MM.1S (cell line): ENCODE data around the gene SPECC1L.

Experiments used
- DNase-seq: peaks from one replicate; pipeline ENCODE4 v3.0.0-alpha.2; 2015
- H2AFZ ChIP-seq: fragments of 300-600 bp; sonication (generic); 2 replicates; pipeline ENCODE4 v1.6.0; 2016; ENCODE audit warnings: antibody characterized with exemption, low read length
- H3F3A ChIP-seq: fragments of 300-600 bp; sonication (generic); 2 replicates; pipeline ENCODE4 v1.6.1; 2016; ENCODE audit warnings: mild to moderate bottlenecking, antibody characterized with exemption, low read length, moderate library complexity, mixed read lengths; ENCODE audit not compliant: insufficient read depth
- H3K27ac ChIP-seq: fragments of 300-600 bp; sonication (generic); 2 replicates; pipeline ENCODE4 v1.5.1; 2016; ENCODE audit warnings: mild to moderate bottlenecking, low read length
- H3K27me3 ChIP-seq: fragments of 300-600 bp; sonication (generic); replicated peaks from 2 replicates; pipeline ENCODE4 v1.6.0; 2016; ENCODE audit warnings: low read length; ENCODE audit not compliant: insufficient read depth
- H3K36me3 ChIP-seq: fragments of 300-600 bp; sonication (generic); replicated peaks from 2 replicates; pipeline ENCODE4 v1.6.1; 2016; ENCODE audit warnings: mild to moderate bottlenecking, low read length, mixed read lengths; ENCODE audit not compliant: insufficient read depth
- H3K4me1 ChIP-seq: fragments of 300-600 bp; sonication (generic); 2 replicates; pipeline ENCODE4 v1.6.1; 2016; ENCODE audit warnings: low read length, mixed read lengths
- H3K4me2 ChIP-seq: fragments of 300-600 bp; sonication (generic); 2 replicates; pipeline ENCODE4 v1.6.0; 2016; ENCODE audit warnings: low read depth, low read length
- H3K4me3 ChIP-seq: fragments of 300-600 bp; sonication (generic); 2 replicates; pipeline ENCODE4 v1.5.1; 2016; ENCODE audit warnings: low read length, mixed read lengths
- H3K79me2 ChIP-seq: fragments of 300-600 bp; sonication (generic); 2 replicates; pipeline ENCODE4 v1.6.1; 2016; ENCODE audit warnings: mixed run types, low read length, mixed read lengths
- H3K9ac ChIP-seq: fragments of 300-600 bp; sonication (generic); 2 replicates; pipeline ENCODE4 v1.6.1; 2016; ENCODE audit warnings: low read length, mixed read lengths
- H3K9me2 ChIP-seq: fragments of 300-600 bp; sonication (generic); replicated peaks from 2 replicates; pipeline ENCODE4 v1.6.1; 2016; ENCODE audit warnings: mild to moderate bottlenecking, low read length, mixed read lengths; ENCODE audit not compliant: insufficient read depth
- H3K9me3 ChIP-seq: fragments of 300-600 bp; sonication (generic); replicated peaks from 2 replicates; pipeline ENCODE4 v1.6.1; 2016; ENCODE audit warnings: mild to moderate bottlenecking, low read length, mixed read lengths; ENCODE audit not compliant: insufficient read depth
- H4K20me1 ChIP-seq: fragments of 300-600 bp; sonication (generic); 2 replicates; pipeline ENCODE4 v1.6.1; 2016; ENCODE audit warnings: mild to moderate bottlenecking, low read length, moderate library complexity, mixed read lengths; ENCODE audit not compliant: insufficient read depth
- CTCF ChIP-seq: fragments of 300-600 bp; sonication (generic); IDR thresholded peaks from 2 replicates; pipeline ENCODE4 v1.5.1; 2016; ENCODE audit warnings: antibody characterized with exemption, low read length, mixed read lengths
- EZH2 ChIP-seq: fragments of 300-600 bp; sonication (generic); optimal IDR thresholded peaks from 2 replicates; pipeline ENCODE3; 2017; ENCODE audit warnings: low read depth, mild to moderate bottlenecking, antibody characterized with exemption, low read length, mixed read lengths
- EZH2phosphoT487 ChIP-seq: fragments of 300-600 bp; sonication (generic); IDR thresholded peaks from 2 replicates; pipeline ENCODE4 v1.6.1; 2018; ENCODE audit warnings: antibody characterized with exemption, low read length

Gene SPECC1L

DNA sequence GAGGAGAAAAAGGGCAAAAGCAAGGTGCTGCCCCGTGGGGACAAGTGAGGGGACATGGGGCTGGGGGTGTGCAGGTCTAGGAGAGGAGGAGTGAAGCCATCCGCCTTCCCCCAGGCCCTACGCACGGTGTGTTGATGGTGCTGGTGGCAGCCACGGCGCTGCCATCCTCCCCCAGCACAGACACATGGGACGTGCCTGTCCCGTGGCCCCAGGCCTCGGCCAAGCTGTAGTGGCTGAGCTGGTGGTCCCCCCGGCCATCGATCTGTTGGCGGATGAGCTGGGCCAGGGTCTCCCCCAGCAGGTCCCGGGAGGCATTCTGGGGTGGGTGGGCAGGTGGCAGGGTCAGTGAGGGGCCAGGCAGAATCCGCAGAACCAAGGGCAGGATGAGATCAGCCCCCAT lies 44.7 kb upstream of the SPECC1L start:
- H2AFZ ChIP-seq, result no peak overlapping the region

DNA sequence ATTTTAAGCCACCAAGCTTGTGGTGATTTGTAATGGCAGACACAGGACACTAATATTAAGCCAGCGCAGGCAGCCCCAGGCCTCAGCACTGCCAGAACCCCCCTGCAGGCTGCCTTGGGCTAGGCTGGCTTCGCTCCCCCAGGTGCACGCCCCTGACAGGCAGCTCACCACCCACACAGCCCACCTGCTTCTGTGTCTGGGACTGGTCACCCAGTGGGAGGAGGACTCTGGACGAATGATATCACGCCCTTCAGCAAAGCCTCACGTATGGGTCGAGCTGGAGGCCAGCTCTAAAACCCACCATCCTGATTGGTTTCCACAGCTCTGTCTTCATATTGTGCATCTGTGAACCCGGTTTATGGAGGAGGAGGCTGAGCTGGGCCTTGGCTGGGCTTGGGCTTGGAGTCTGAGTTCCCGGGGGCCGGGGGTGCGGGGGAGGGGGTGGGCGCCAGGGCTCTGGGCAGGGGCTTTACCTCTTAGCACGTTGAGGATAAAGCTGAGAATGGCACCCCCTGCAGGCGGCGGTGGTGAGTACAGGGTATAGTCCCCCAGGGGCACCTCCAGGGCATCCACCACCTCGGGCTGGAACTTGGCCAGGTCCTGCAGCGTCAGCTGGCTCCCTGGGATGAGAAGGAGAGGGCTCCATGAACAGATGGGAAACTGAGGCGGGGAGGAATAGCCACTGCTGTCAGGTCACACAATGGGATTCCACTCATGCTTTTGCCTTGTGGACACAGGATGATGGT lies 39.5 kb upstream of the SPECC1L start:
- no peak overlapping the region for H2AFZ ChIP-seq
- H3K4me2 ChIP-seq, result no peak overlapping the region
- H3K9ac ChIP-seq, result no peak overlapping the region
- H3K36me3 ChIP-seq, result no peaks in the 10 kb centered on the region
- H3K79me2 ChIP-seq, result no peaks in the 10 kb centered on the region
- no peaks in the 10 kb centered on the region for H3K9me2 ChIP-seq
- H3K27ac ChIP-seq, result no peak overlapping the region
- no peaks in the 10 kb centered on the region for H3K4me1 ChIP-seq
- H4K20me1 ChIP-seq, result no peaks in the 10 kb centered on the region
- no peaks in the 10 kb centered on the region for H3K9me3 ChIP-seq
- peak; percentile 40 for DNase-seq
- H3K4me3 ChIP-seq, result no peak overlapping the region
- no peaks in the 10 kb centered on the region for H3F3A ChIP-seq
- TF ChIP-seq EZH2phosphoT487 (no peak), EZH2 (no peak), CTCF (peak; percentile 53)
- H3K27me3 ChIP-seq, result no peaks in the 10 kb centered on the region

More for the DNA sequence above, 44.7 kb upstream of the SPECC1L start:
- Histone ChIP-seq H3K9me3 (no peaks in the 10 kb centered on the region), H3F3A (no peaks in the 10 kb centered on the region), H3K36me3 (no peaks in the 10 kb centered on the region), H4K20me1 (no peaks in the 10 kb centered on the region), H3K4me3 (no peak overlapping the region), H3K9ac (no peak overlapping the region), H3K79me2 (no peaks in the 10 kb centered on the region), H3K27me3 (no peaks in the 10 kb centered on the region), H3K4me1 (no peaks in the 10 kb centered on the region), H3K27ac (no peak overlapping the region), H3K4me2 (no peak overlapping the region), H3K9me2 (no peaks in the 10 kb centered on the region)
- DNase-seq, result no peak
- TF ChIP-seq EZH2phosphoT487, result no peak
- TF ChIP-seq CTCF, result no peak
- no peak for TF ChIP-seq EZH2

GRCh38 chr22:24231706-24232105 lies 38.9 kb upstream of the SPECC1L start:
- H3K27ac ChIP-seq, result no peak overlapping the region
- no peaks in the 10 kb centered on the region for H3F3A ChIP-seq
- no peak overlapping the region for H3K4me2 ChIP-seq
- no peaks in the 10 kb centered on the region for H3K36me3 ChIP-seq
- no peak overlapping the region for H2AFZ ChIP-seq
- H3K9me3 ChIP-seq, result no peaks in the 10 kb centered on the region
- no peaks in the 10 kb centered on the region for H3K9me2 ChIP-seq
- no peaks in the 10 kb centered on the region for H4K20me1 ChIP-seq
- H3K4me1 ChIP-seq, result no peaks in the 10 kb centered on the region
- H3K79me2 ChIP-seq, result no peaks in the 10 kb centered on the region
- TF ChIP-seq CTCF, result no peak
- TF ChIP-seq EZH2phosphoT487, result no peak
- TF ChIP-seq EZH2, result no peak
- H3K4me3 ChIP-seq, result no peak overlapping the region
- DNase-seq, result no peak
- no peaks in the 10 kb centered on the region for H3K27me3 ChIP-seq
- H3K9ac ChIP-seq, result no peak overlapping the region
